Sigmoid colon (tissue), 7 donors: Measurements from ENCODE around the gene RBFOX2. TPM values are rescaled to one million over a fixed set of nuclear protein-coding genes. Genes with fewer than 3 reads are reported as not detected.

Experiments used
- DNase-seq: peaks from one replicate; pipeline ENCODE4 v3.0.0-alpha.2; 2019
- H3K27ac ChIP-seq, 4 donors: fragments of 200-600 bp; sonication (generic); one replicate each; pipeline ENCODE4 v1.5.1; 2016 to 2019; ENCODE audit warnings: mild to moderate bottlenecking in 1 of 4
- H3K27me3 ChIP-seq, 3 donors: fragments of 200-600 bp; sonication (generic); one replicate each; pipeline ENCODE4 v1.5.1; 2019; ENCODE audit warnings: mild to moderate bottlenecking in 1 of 3
- H3K36me3 ChIP-seq, 4 donors: fragments of 200-600 bp; sonication (generic); one replicate each; pipeline ENCODE4 v1.5.1; 2016 to 2019
- H3K4me1 ChIP-seq, 4 donors: fragments of 200-600 bp; sonication (generic); one replicate each; pipeline ENCODE4 v1.5.1; 2017 to 2019
- H3K4me3 ChIP-seq, 4 donors: fragments of 200-600 bp; sonication (generic); one replicate each; pipeline ENCODE4 v1.5.1; 2017 to 2019; ENCODE audit warnings: mild to moderate bottlenecking in 2 of 4, moderate library complexity in 1 of 4
- H3K9me3 ChIP-seq, 4 donors: fragments of 200-600 bp in 3 of 4; sonication (generic) in 3 of 4; one replicate each; pipeline versions ENCODE4 v1.5.1 to v1.6.1; 2013 to 2019
- EP300 ChIP-seq, 4 donors: sonication (generic); formaldehyde crosslinking; IDR thresholded peaks; one replicate each; pipeline ENCODE4 v1.6.1; 2017; ENCODE audit warnings: antibody characterized with exemption in 4 of 4
- POLR2A ChIP-seq, 2 donors: fragments of 450-650 bp; IDR thresholded peaks; one replicate each; pipeline ENCODE4 v1.6.1; 2016; ENCODE audit warnings: antibody characterized with exemption in 2 of 2, mild to moderate bottlenecking in 2 of 2, moderate library complexity in 2 of 2
- POLR2AphosphoS5 ChIP-seq, 4 donors: sonication (generic); formaldehyde crosslinking; IDR thresholded peaks; one replicate each; pipeline ENCODE4 v1.6.1; 2017; ENCODE audit warnings: antibody characterized with exemption in 4 of 4
- whole genome bisulfite sequencing, 2 donors: extraction: QIAGEN DNeasy Blood & Tissue Kit; methylation state at CpG; one replicate each; pipeline ENCODE4 v1.1.7; 2013; 5-methylcytosine and 5-hydroxymethylcytosine counted together
- intact Hi-C: fragments of 100-400 bp; cut with DNase I; formaldehyde crosslinking; loops from one replicate; pipeline ENCODE4 v1.15.1; 2023
- polyA plus RNA-seq, 3 donors: library from polyadenylated mRNA; stranded (reverse); fragments of 200-250 nt; gene quantifications; one replicate each; pipeline ENCODE4 v1.2.3, GENCODE V29; 2013
- total RNA-seq, 4 donors: library from RNA; depleted of rRNA; stranded (reverse); fragments of >200 nt; gene quantifications; one replicate each; pipeline ENCODE4 v1.1.0, GENCODE V29; 2016
- TF ChIP-seq, protein P1 (sequence below), 4 experiments: fragments of 450-650 bp in 3 of 4; fragments of 200-600 bp in 1 of 4; IDR thresholded peaks; one replicate each; pipeline ENCODE4 v1.5.1; 2016 to 2019; ENCODE audit warnings: antibody characterized with exemption in 4 of 4, mild to moderate bottlenecking in 3 of 4, moderate library complexity in 2 of 4
- donor health status: healthy with polysubstance abuse.
- donor health status: Bipolar disorder and iron deficiency.
- donor health status: healthy.

Gene RBFOX2
- total and polyA plus RNA-seq, 7 donors = 11.6 to 164 (median 138) TPM

- no peak overlapping the region for H3K4me3 ChIP-seq
- H3K4me1 ChIP-seq = peaks cover 0 to 67% (median 57%) of the 10 kb centered on the region in 4 donors
- peak overlapping the region in 2 of 4 donors; percentile 22 to 35 for H3K27ac ChIP-seq
- no peaks in the 10 kb centered on the region for H3K36me3 ChIP-seq
- H3K9me3 ChIP-seq = no peaks in the 10 kb centered on the region
- no peak for DNase-seq
- 81 to 83% methylated on average over 3 of the region's 3 CpGs for WGBS, 2 donors
- intact Hi-C loops = no loop called here
- H3K27me3 ChIP-seq = no peaks in the 10 kb centered on the region
- no peak for TF ChIP-seq EP300 (IDR thresholded peaks at IDR 0.05)
- TF ChIP-seq, protein P1, sequence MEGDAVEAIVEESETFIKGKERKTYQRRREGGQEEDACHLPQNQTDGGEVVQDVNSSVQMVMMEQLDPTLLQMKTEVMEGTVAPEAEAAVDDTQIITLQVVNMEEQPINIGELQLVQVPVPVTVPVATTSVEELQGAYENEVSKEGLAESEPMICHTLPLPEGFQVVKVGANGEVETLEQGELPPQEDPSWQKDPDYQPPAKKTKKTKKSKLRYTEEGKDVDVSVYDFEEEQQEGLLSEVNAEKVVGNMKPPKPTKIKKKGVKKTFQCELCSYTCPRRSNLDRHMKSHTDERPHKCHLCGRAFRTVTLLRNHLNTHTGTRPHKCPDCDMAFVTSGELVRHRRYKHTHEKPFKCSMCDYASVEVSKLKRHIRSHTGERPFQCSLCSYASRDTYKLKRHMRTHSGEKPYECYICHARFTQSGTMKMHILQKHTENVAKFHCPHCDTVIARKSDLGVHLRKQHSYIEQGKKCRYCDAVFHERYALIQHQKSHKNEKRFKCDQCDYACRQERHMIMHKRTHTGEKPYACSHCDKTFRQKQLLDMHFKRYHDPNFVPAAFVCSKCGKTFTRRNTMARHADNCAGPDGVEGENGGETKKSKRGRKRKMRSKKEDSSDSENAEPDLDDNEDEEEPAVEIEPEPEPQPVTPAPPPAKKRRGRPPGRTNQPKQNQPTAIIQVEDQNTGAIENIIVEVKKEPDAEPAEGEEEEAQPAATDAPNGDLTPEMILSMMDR (IDR thresholded peaks at IDR 0.05) = no peak
- TF ChIP-seq POLR2AphosphoS5 (IDR thresholded peaks at IDR 0.05) = no peak
- no peak for TF ChIP-seq POLR2A (IDR thresholded peaks at IDR 0.05)
Observed at GRCh38 chr22:35985371-35985770, 43.3 kb downstream of the RBFOX2 start.

GRCh38 chr22:35984183-35985175, 44.1 kb downstream of the RBFOX2 start:
- Histone ChIP-seq H3K4me3 (no peak overlapping the region), H3K27me3 (no peaks in the 10 kb centered on the region), H3K9me3 (no peaks in the 10 kb centered on the region), H3K4me1 (peaks cover 0 to 61% (median 55%) of the 10 kb centered on the region in 4 donors), H3K27ac (peak overlapping the region in 1 of 4 donors; percentile 35), H3K36me3 (no peaks in the 10 kb centered on the region)
- intact Hi-C loops = no loop called here
- 86 to 90% methylated on average over 4 of the region's 4 CpGs for WGBS, 2 donors
- TF ChIP-seq, protein P1 (IDR thresholded peaks at IDR 0.05) = no peak
- TF ChIP-seq POLR2AphosphoS5 (IDR thresholded peaks at IDR 0.05) (no peak), POLR2A (IDR thresholded peaks at IDR 0.05) (no peak), EP300 (IDR thresholded peaks at IDR 0.05) (no peak)
- no peak for DNase-seq

- Histone ChIP-seq H3K36me3 (no peaks in the 10 kb centered on the region), H3K4me1 (peaks cover 0 to 62% (median 50%) of the 10 kb centered on the region in 4 donors), H3K4me3 (no peak overlapping the region), H3K9me3 (no peaks in the 10 kb centered on the region), H3K27me3 (no peaks in the 10 kb centered on the region), H3K27ac (no peak overlapping the region)
- DNase-seq = no peak
- intact Hi-C loops = no loop called here
- TF ChIP-seq EP300 (IDR thresholded peaks at IDR 0.05) = no peak
- TF ChIP-seq POLR2AphosphoS5 (IDR thresholded peaks at IDR 0.05) = no peak
- TF ChIP-seq, protein P1 (IDR thresholded peaks at IDR 0.05) = no peak
- TF ChIP-seq POLR2A (IDR thresholded peaks at IDR 0.05) = no peak
- WGBS, 2 donors = 92 to 98% methylated on average over 1 of the region's 1 CpG
Observed at GRCh38 chr22:35981900-35982299, 46.7 kb downstream of the RBFOX2 start.

- H3K27ac ChIP-seq = no peak overlapping the region
- TF ChIP-seq POLR2AphosphoS5 (IDR thresholded peaks at IDR 0.05) = no peak
- no peak for TF ChIP-seq EP300 (IDR thresholded peaks at IDR 0.05)
- no peak for TF ChIP-seq POLR2A (IDR thresholded peaks at IDR 0.05)
- TF ChIP-seq, protein P1 (IDR thresholded peaks at IDR 0.05) = no peak
Observed at GRCh38 chr22:35978889-35979288, 49.7 kb downstream of the RBFOX2 start.

More at GRCh38 chr22:35978889-35979288, 49.7 kb downstream of the RBFOX2 start:
- intact Hi-C loops = no loop called here
- 94 to 96% methylated on average over 5 of the region's 5 CpGs for WGBS, 2 donors
- H3K36me3 ChIP-seq = no peaks in the 10 kb centered on the region
- H3K27me3 ChIP-seq = no peaks in the 10 kb centered on the region
- DNase-seq = no peak
- H3K9me3 ChIP-seq = no peaks in the 10 kb centered on the region
- H3K4me1 ChIP-seq = peaks cover 0 to 60% (median 37%) of the 10 kb centered on the region in 4 donors
- H3K4me3 ChIP-seq = no peak overlapping the region
